HG03097 (cell line): Measurements from ENCODE around the gene NOC4L.

Source experiments
- ATAC-seq: cut with Tn5 transposase; IDR thresholded peaks from one replicate; pipeline ENCODE4 v1.9.1; 2021; ENCODE audit not compliant: unreplicated experiment, low FRiP score

NOC4L gene

GRCh38 chr12:132166801-132167591 is 22.7 kb downstream of the NOC4L start:
- no peak for ATAC-seq

GRCh38 chr12:132167611-132168310 is 23.5 kb downstream of the NOC4L start:
- ATAC-seq = no peak

- ATAC-seq = no peak
These were observed 24.2 kb downstream of the NOC4L start for GRCh38 chr12:132168311-132169031.

GRCh38 chr12:132169376-132169775 is 25.1 kb downstream of the NOC4L start:
- no peak for ATAC-seq

- no peak for ATAC-seq
These were observed 25.9 kb downstream of the NOC4L start for GRCh38 chr12:132170094-132170636.

GRCh38 chr12:132170637-132171292 is 26.5 kb downstream of the NOC4L start:
- ATAC-seq = no peak

- no peak for ATAC-seq
These were observed 27.2 kb downstream of the NOC4L start for GRCh38 chr12:132171293-132171967.

GRCh38 chr12:132171968-132172521 is 27.8 kb downstream of the NOC4L start:
- no peak for ATAC-seq

GRCh38 chr12:132172619-132173018 is 28.4 kb downstream of the NOC4L start:
- no peak for ATAC-seq

- ATAC-seq = no peak
These were observed 29.1 kb downstream of the NOC4L start for GRCh38 chr12:132173135-132174014.

GRCh38 chr12:132174015-132174838 is 30.0 kb downstream of the NOC4L start:
- no peak for ATAC-seq

GRCh38 chr12:132174839-132175490 is 30.7 kb downstream of the NOC4L start:
- ATAC-seq = no peak

- ATAC-seq = no peak
These were observed 31.5 kb downstream of the NOC4L start for GRCh38 chr12:132175496-132176384.

GRCh38 chr12:132176385-132176919 is 32.2 kb downstream of the NOC4L start:
- ATAC-seq = no peak

GRCh38 chr12:132176920-132177551 is 32.8 kb downstream of the NOC4L start:
- no peak for ATAC-seq

GRCh38 chr12:132178316-132178715 is 34.1 kb downstream of the NOC4L start:
- no peak for ATAC-seq
